IPS DF 19.7 (cell line): Measurements from ENCODE around the gene NCAPG2.
"Not testable (repeated sequence)": the region's sequence is repeated elsewhere in the genome, so short reads cannot be mapped to it uniquely, and the experiment has no call there.

Experiments used
- DNase-seq: peaks from one replicate; pipeline ENCODE4 v3.0.0-alpha.2; 2013; ENCODE audit warnings: low read depth, low spot score

NCAPG2 gene

DNA sequence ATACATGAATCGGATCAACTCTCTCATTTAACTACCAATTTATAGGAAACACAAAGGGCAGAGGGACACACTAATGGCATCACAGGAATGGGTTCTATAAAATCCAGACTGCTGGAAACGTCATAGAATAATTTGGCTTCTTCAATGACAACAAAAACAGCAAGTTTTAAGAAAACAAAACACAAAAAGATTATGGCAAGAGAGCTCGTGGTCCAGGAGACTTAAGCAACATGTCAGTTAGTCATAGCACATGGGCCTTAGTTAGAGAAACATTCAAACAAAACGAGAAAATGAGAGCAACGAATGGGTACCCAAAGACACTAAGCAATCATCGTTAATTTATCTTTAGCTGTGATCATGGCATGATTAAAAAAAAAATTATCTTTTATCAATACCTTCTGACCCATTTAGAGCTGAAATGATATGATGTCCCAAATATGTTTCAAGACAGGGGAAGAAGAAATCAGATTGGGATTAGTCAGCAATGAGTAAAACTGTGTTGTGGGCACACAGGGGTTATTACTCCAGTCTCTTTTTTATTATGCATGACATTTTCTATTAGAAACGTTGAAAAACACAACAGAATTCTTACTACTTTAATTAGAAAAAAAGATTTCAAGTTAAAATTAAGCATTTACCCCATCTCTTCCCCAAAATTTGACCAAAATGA, 28.3 kb downstream of the NCAPG2 start:
- no peak for DNase-seq

DNA sequence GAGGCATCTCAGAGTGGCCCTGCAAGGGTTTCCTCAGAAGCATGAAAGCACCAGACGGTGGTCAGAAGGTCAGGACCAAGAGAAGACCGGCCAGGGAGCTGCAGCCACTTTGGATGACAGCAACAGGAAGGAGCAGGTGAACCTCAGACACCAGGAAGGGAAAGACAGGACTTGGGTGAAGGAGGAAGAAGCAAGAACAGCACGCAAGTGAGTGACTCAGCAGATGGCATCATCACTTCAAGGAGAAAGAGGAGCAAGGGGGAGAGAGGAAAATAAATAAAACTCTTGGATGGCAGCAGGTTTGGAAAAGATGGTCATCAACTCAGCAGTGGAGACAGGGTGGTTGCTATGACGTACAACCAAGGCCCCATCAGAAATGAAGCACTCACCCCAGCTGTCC, 31.6 kb downstream of the NCAPG2 start:
- no peak for DNase-seq

- not testable (repeated sequence) for DNase-seq
Measured at GRCh38 chr7:158668086-158668485, 36.5 kb downstream of the NCAPG2 start.

- DNase-seq: not testable (repeated sequence)
Measured at GRCh38 chr7:158666966-158667678, 37.5 kb downstream of the NCAPG2 start.

DNA sequence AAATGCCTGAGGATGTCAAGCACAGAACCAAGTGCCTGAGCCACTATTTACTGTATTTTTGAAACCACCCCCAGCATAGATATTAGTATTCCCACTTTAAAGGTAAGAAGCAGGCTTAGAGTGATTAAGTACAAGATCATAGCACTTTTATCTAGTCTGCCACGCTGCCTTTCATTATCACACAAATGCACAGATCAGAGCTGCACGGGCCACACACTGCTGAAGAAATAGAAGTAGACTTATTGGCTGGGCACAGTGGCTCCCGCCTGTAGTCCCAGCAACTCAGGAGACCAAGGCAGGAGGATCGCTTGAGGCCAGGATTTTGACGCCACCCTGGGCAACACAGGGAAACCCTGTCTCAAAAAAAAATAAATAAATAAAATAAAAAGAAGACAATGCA, 38.2 kb downstream of the NCAPG2 start:
- DNase-seq: no peak

DNA sequence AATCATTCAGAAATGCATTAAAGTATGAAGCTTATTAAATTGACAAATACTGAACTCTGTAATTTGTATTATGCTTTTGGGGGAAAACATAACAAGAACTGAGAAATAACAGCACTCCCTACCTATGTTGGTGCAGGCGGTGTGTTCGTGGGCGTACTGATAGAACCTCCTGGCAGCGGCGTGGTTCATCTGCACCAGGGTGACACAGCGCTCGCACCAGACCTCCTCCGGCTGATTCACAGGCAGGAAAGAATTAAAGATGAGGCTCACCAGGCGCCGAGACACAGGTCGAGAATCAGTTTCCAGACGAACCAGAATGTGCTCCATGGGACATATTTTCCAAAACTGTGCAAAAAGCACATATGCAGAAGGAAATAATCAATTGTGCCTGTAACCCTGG, 40.2 kb downstream of the NCAPG2 start:
- no peak for DNase-seq

DNA sequence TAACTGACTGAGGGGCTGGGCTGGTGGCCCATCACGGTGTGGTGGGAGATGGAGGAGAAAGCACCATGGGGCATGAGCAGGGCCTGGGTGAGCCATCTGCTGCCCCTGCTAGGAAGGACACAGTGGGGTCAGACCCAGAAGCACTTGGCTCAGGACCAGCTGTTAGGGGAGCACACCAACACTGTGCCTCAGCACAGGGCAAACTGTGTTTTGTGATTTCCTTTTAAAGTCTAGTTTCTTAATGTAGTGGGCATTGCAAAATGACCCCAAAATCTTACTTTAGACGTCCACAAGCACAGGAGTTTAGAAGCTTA, 41.2 kb downstream of the NCAPG2 start:
- DNase-seq: no peak

GRCh38 chr7:158662610-158663427, 41.8 kb downstream of the NCAPG2 start:
- no peak for DNase-seq

DNA sequence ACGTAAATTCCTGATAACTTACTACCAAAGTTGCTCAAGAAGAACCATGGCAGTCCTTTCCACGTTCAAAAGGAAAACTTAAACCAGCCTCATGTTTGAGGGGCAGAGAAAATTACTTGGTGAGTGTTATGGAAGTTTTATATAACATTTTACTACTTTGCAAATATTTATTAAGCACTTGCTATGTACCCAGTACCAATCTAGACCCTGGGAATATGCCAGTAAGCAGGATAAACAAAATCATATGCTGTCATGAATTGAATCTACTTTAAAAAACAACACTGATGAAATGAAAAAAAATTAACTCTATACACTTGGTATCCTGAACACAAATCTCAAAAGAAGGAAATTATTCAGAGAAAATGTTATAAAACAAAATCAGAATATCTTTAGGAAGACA, 46.1 kb downstream of the NCAPG2 start:
- no peak for DNase-seq

- no peak for DNase-seq
Measured at GRCh38 chr7:158657189-158657746, 47.3 kb downstream of the NCAPG2 start.

GRCh38 chr7:158655931-158656441, 48.6 kb downstream of the NCAPG2 start:
- no peak for DNase-seq

DNA sequence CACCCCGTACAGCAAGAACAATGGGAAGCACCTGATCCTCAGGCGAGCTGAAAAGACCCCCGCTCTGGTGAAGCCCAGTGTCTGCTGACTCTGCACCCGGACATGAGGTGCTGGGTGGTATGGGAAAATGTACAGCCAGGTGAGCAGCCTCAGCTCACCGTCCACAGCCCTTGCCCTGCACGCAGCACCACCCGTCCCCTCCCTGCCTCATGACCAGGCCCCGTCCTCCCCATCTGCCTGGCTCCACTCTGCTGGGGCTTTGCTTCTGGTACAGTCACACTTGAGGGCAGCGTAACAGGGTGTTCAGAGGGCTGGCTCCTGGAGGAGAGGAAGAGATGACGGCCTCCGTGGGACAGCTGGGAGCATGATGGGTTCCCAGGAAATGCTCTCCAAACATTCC, 49.1 kb downstream of the NCAPG2 start:
- no peak for DNase-seq

DNA sequence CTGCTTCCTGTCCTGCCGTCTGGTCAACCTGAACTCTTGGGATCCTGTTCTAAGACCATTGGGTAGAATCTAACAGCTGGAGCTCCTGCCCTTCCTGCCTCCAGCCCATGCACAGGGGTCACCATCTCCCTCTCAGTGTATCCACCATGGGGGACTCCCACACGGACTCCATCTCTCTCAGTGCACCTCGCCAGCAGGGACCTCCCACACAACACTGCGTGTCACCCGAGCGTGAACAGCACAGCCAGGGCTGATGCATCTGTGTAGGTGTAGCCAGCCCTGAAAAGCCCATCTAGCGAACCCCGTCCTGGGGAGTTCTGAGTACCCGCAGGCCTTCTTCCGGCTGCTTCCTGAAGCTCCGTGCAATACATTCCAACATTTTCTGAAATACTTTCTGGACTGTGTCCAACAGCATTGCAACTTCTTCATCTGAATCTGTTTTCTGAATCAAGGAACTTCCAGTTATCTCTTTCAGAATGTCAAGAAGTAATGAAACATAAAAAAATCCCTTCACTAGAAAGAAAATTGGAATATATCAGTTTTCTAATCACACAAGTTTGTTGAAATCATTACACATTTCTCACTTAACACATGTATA, 52.5 kb downstream of the NCAPG2 start:
- DNase-seq: no peak

DNA sequence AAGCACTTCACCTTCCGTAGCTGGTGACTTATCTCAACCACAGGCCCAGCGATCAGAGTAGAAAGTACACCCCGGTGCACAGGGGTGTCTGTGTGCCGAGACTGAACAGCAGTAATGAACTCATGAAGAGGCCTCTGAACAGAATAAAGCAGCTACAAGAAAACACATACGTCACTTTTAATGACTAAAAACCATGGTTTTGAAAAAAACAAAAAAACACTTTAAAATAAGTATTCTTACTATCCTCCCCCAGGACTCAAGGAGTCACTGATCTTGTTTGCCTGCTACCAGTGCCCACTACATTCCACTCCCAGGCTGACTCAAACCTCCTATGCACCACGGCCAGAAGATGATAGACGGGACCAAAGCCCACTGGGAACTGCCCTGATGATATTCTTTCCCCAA, 53.8 kb downstream of the NCAPG2 start:
- no peak for DNase-seq

DNA sequence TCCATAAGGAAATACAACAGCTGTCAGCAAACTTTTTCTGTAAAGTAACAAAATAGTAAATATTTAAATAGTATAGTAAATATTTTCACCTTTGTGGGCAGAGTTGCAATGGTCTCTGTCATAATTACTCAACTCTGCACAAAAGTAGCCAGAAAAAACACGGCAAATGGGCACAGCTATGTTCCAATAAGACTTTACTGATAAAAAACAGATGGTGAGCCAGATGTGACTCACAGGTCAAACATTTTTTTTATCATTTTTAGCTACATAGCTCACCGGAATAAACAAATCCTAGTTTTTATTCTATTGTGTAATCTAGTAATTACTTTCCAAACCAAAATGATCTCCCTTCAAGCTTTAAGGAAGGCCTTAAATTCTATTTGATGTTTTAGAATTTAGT, 55.3 kb downstream of the NCAPG2 start:
- no peak for DNase-seq

- no peak for DNase-seq
Measured at GRCh38 chr7:158648787-158649186, 55.8 kb downstream of the NCAPG2 start.

DNA sequence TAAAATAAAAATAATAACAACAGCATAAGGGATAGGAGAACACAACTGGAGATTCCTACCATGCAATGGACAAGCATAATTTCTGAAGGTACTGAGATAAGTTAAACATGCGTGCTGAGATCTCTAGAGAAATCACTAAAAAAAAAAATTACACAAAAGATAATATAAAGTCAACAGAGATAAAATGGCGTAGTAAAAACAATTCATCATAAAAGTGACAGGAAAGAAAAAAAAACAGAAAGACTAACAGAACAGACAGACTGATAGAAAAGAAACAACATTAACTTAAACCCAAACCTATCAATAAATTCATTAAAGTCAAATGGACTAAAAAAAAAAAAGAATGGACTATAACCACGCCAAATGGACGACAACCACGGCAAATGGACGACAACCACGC, 56.4 kb downstream of the NCAPG2 start:
- no peak for DNase-seq

- no peak for DNase-seq
Measured at GRCh38 chr7:158647475-158647792, 57.2 kb downstream of the NCAPG2 start.

DNA sequence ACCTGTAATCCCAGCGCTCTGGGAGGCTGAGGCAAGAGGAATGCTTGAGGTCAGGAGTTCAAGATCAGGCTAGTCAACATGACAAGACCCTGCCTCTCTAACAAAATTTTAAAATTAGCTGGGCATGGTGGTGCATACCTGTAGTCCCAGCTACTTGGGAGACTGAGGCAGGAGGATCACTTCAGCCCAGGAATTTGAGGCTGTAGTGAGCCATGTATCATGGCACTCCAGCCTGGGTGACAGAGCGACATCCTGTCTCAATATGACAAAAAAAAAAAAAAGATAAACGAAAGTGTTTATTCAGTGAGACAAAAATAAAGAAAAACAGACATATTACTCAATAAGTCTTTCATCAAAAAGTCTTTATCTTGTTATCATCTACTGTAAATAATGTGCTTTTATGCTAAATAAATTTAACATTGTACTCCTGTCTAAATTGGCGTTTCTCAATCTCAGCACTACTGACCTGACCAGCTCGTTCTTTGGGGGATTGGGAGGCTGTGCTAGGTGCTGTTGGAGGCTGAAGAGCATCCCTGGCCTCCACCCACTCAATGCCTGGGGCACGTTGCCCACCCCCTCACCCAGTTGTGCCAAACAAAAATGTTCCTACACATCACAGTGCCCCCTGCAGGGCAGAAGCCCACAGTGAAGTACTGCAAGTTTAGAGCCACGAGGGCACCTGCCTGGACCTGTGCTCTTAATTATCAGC, 57.7 kb downstream of the NCAPG2 start:
- peak; percentile 9 for DNase-seq

DNA sequence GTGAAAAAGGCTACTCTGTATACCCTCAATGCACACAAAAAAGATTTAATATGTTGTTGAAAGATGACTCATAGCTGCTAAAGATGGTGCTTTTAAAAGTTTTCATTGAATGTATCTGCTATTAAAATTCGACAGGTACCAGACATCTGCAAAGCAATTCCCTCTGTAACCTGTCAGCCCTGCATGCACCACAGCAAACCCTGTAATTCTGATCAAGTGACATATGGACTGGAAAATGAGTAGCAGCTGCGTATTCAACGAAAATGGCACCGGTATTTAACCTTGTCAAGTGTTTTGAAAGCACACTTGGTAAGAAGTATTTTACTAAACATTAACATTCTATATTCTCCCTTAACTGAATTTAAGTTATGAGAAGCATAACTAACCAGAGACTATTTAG, 58.8 kb downstream of the NCAPG2 start:
- no peak for DNase-seq

DNA sequence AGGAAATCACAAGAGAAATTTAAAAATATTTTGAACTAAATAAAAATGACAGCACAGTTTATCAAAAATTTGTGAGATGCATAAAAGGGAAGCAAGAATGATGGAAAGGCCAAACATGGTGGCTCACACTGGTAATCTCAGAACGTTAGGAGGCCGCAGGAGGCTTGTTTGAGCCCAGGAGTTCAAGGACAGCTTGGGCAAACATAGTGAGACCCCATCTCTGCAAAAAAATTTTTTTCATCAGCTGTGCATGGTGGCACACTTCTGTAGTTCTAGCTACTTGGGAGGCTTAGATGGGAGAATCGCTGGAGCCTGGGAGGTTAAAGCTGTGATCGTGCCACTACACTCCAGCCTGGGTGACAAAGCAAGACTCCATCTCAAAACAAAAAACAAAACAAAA, 62.5 kb downstream of the NCAPG2 start:
- no peak for DNase-seq
